Stomach (tissue), 4 donors: ENCODE measurements around the gene CDKN2B.

ENCODE experiments used
- CTCF ChIP-seq, 7 experiments: fragments of 450-650 bp in 4 of 7; fragments of 200-600 bp in 3 of 7; sonication (generic) in 3 of 7; IDR thresholded peaks; one replicate each; pipeline ENCODE4 v1.5.1; 2016 to 2019; ENCODE audit warnings: antibody characterized with exemption in 7 of 7, control low read depth in 2 of 7, mild to moderate bottlenecking in 1 of 7
- EP300 ChIP-seq: sonication (generic); formaldehyde crosslinking; IDR thresholded peaks from one replicate; pipeline ENCODE4 v1.6.1; 2017; ENCODE audit warnings: antibody characterized with exemption
- POLR2A ChIP-seq, 4 donors: fragments of 450-650 bp; IDR thresholded peaks; one replicate each; pipeline ENCODE4 v1.6.1; 2016; ENCODE audit warnings: antibody characterized with exemption in 4 of 4, control low read depth in 2 of 4, mild to moderate bottlenecking in 1 of 4, moderate library complexity in 1 of 4
- POLR2AphosphoS5 ChIP-seq, 3 donors: sonication (generic); formaldehyde crosslinking; IDR thresholded peaks; one replicate each; pipeline ENCODE4 v1.6.1; 2016; ENCODE audit warnings: antibody characterized with exemption in 3 of 3

- TF ChIP-seq CTCF (IDR thresholded peaks at IDR 0.05) (no peak), EP300 (no peak), POLR2A (IDR thresholded peaks at IDR 0.05) (no peak), POLR2AphosphoS5 (IDR thresholded peaks at IDR 0.05) (no peak)
These were observed 38.1 kb downstream of the CDKN2B start for GRCh38 chr9:21970800-21971640.
